ENCODE results near the gene TNN.

The TNN gene

GRCh38 chr1:175178056-175178455 lies 110.4 kb downstream of the TNN start:
- no peaks in the 10 kb centered on the region for H3K27me3 Mint-ChIP-seq
- peak overlapping the region; percentile 18 for H3K27ac Mint-ChIP-seq (ENCODE audit: low read depth)
- H3K4me1 Mint-ChIP-seq = peaks cover 77% of the 10 kb centered on the region
- no peak for ATAC-seq (replicated peaks; ENCODE audit: extremely low read depth, poor library complexity, severe bottlenecking)
- H3K36me3 Mint-ChIP-seq (ENCODE audit: insufficient read depth) = peaks cover 14% of the 10 kb centered on the region
- no peak for DNase-seq (ENCODE audit: low spot score in 2 of 2)
- no peak overlapping the region for H3K4me3 Mint-ChIP-seq
- no peaks in the 10 kb centered on the region for H3K9me3 Mint-ChIP-seq

DNA sequence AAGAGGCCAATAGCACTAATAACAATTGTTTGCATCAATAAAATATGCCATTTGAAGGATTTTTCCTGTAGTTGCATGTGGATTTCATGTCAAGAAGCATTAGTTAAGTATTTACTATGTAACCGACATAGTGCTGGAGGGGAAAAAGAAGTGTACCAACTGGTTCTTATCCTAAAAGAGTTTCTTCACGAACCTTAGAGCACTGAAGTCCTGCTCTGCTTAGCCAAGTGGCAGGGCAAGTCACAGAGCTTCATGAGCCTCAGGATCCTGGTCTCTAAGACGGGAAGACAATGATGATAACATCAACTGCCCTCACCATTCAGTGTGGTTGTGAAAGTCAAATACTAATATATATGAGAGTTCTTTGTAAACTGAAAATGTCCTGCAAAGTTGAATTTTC lies 110.8 kb downstream of the TNN start:
- no peak for DNase-seq (ENCODE audit: low spot score in 2 of 2)
- no peaks in the 10 kb centered on the region for H3K9me3 Mint-ChIP-seq
- peaks cover 77% of the 10 kb centered on the region for H3K4me1 Mint-ChIP-seq
- no peaks in the 10 kb centered on the region for H3K27me3 Mint-ChIP-seq
- peak overlapping the region; percentile 18 for H3K27ac Mint-ChIP-seq (ENCODE audit: low read depth)
- no peak for ATAC-seq (replicated peaks; ENCODE audit: extremely low read depth, poor library complexity, severe bottlenecking)
- H3K4me3 Mint-ChIP-seq = no peak overlapping the region
- peaks cover 15% of the 10 kb centered on the region for H3K36me3 Mint-ChIP-seq (ENCODE audit: insufficient read depth)

GRCh38 chr1:175179837-175180590 lies 112.4 kb downstream of the TNN start:
- peak overlapping the region; percentile 14 for H3K27ac Mint-ChIP-seq (ENCODE audit: low read depth)
- DNase-seq (ENCODE audit: low spot score in 2 of 2) (no peak), ATAC-seq (replicated peaks; ENCODE audit: extremely low read depth, poor library complexity, severe bottlenecking) (no peak)
- H3K27me3 Mint-ChIP-seq = no peaks in the 10 kb centered on the region
- peaks cover 76% of the 10 kb centered on the region for H3K4me1 Mint-ChIP-seq
- peaks cover 17% of the 10 kb centered on the region for H3K36me3 Mint-ChIP-seq (ENCODE audit: insufficient read depth)
- no peak overlapping the region for H3K4me3 Mint-ChIP-seq
- H3K9me3 Mint-ChIP-seq = no peaks in the 10 kb centered on the region

- no peak overlapping the region for H3K4me3 Mint-ChIP-seq
- H3K9me3 Mint-ChIP-seq = no peaks in the 10 kb centered on the region
- peaks cover 92% of the 10 kb centered on the region for H3K4me1 Mint-ChIP-seq
- peak overlapping the region; percentile 76 for H3K27ac Mint-ChIP-seq (ENCODE audit: low read depth)
- DNase-seq (ENCODE audit: low spot score in 2 of 2) (no peak), ATAC-seq (replicated peaks; ENCODE audit: extremely low read depth, poor library complexity, severe bottlenecking) (no peak)
- H3K36me3 Mint-ChIP-seq (ENCODE audit: insufficient read depth) = peaks cover 17% of the 10 kb centered on the region
- H3K27me3 Mint-ChIP-seq = no peaks in the 10 kb centered on the region
Observed at GRCh38 chr1:175182201-175182746, 114.6 kb downstream of the TNN start.

GRCh38 chr1:175183586-175183985 lies 116.0 kb downstream of the TNN start:
- Mint-ChIP-seq H3K4me3 (peak overlapping the region; percentile 32), H3K9me3 (no peaks in the 10 kb centered on the region)
- ATAC-seq (replicated peaks; ENCODE audit: extremely low read depth, poor library complexity, severe bottlenecking) = no peak

GRCh38 chr1:175185903-175186302 lies 118.3 kb downstream of the TNN start:
- peak overlapping the region; percentile 66 for H3K27ac Mint-ChIP-seq (ENCODE audit: low read depth)
- DNase-seq (ENCODE audit: low spot score in 2 of 2) (no peak), ATAC-seq (replicated peaks; ENCODE audit: extremely low read depth, poor library complexity, severe bottlenecking) (no peak)
- no peaks in the 10 kb centered on the region for H3K9me3 Mint-ChIP-seq
- peaks cover 22% of the 10 kb centered on the region for H3K36me3 Mint-ChIP-seq (ENCODE audit: insufficient read depth)
- H3K4me1 Mint-ChIP-seq = peaks cover 98% of the 10 kb centered on the region
- peak overlapping the region; percentile 23 for H3K4me3 Mint-ChIP-seq
- H3K27me3 Mint-ChIP-seq = no peaks in the 10 kb centered on the region

More at GRCh38 chr1:175183586-175183985, 116.0 kb downstream of the TNN start:
- H3K27me3 Mint-ChIP-seq = no peaks in the 10 kb centered on the region
- peaks cover 92% of the 10 kb centered on the region for H3K4me1 Mint-ChIP-seq
- H3K27ac Mint-ChIP-seq (ENCODE audit: low read depth) = no peak overlapping the region
- DNase-seq (ENCODE audit: low spot score in 2 of 2) = no peak
- peaks cover 19% of the 10 kb centered on the region for H3K36me3 Mint-ChIP-seq (ENCODE audit: insufficient read depth)

- Mint-ChIP-seq H3K4me3 (peak overlapping the region; percentile 51), H3K27ac (ENCODE audit: low read depth) (peak overlapping the region; percentile 70), H3K4me1 (peaks cover 98% of the 10 kb centered on the region), H3K36me3 (ENCODE audit: insufficient read depth) (peaks cover 19% of the 10 kb centered on the region), H3K27me3 (no peaks in the 10 kb centered on the region), H3K9me3 (no peaks in the 10 kb centered on the region)
- DNase-seq (ENCODE audit: low spot score in 2 of 2) = no peak
- no peak for ATAC-seq (replicated peaks; ENCODE audit: extremely low read depth, poor library complexity, severe bottlenecking)
Observed at GRCh38 chr1:175186433-175187160, 119.0 kb downstream of the TNN start.

DNA sequence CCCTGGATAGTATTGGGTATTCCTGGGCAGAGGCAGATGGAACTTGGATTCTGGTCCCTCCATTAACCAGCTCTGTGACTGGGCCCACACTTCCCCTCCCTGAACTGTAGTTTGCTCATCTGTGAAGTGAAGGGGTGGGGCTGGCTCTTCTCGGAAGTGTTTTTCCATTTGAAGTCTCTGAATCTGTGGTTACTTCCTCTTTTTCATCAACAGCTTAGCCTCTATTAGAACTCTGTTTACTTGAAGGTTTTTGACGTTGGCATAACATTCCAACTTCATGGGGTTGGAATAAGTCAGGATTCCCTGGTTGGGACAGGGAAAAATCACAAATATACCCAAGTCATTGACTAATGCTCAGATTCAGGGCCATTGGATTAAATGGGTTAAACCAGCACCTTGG lies 121.3 kb downstream of the TNN start:
- Mint-ChIP-seq H3K27me3 (no peaks in the 10 kb centered on the region), H3K27ac (ENCODE audit: low read depth) (peak overlapping the region; percentile 71), H3K4me1 (peaks cover 85% of the 10 kb centered on the region), H3K4me3 (peak overlapping the region; percentile 95), H3K9me3 (no peaks in the 10 kb centered on the region), H3K36me3 (ENCODE audit: insufficient read depth) (peaks cover 12% of the 10 kb centered on the region)
- DNase-seq (ENCODE audit: low spot score in 2 of 2) (no peak), ATAC-seq (replicated peaks; ENCODE audit: extremely low read depth, poor library complexity, severe bottlenecking) (peak; percentile 56)

DNA sequence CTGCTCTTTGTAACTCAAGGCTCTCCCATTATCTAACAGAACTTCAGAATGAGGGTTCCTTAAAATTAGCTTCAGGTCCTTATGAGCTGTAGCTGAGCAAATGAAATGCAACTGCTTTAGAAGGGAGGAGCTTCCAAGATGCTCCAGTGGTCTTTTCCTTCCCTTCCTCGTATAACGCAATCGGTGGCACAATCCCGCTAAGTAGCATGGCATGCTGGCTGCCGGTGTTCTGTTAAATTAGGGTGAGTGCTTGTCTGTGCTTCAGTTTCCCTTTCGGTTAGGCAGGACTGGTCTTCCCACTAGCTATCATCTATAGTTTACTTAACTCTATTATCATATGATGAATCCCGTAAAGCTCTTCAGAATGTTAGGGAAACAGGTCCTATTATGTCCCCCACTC lies 124.0 kb downstream of the TNN start:
- Mint-ChIP-seq H3K9me3 (no peaks in the 10 kb centered on the region), H3K27ac (ENCODE audit: low read depth) (peak overlapping the region; percentile 71), H3K27me3 (no peaks in the 10 kb centered on the region), H3K36me3 (ENCODE audit: insufficient read depth) (peaks cover 6% of the 10 kb centered on the region), H3K4me1 (peaks cover 59% of the 10 kb centered on the region), H3K4me3 (peak overlapping the region; percentile 95)
- DNase-seq (ENCODE audit: low spot score in 2 of 2) (no peak), ATAC-seq (replicated peaks; ENCODE audit: extremely low read depth, poor library complexity, severe bottlenecking) (peak; percentile 63)

DNA sequence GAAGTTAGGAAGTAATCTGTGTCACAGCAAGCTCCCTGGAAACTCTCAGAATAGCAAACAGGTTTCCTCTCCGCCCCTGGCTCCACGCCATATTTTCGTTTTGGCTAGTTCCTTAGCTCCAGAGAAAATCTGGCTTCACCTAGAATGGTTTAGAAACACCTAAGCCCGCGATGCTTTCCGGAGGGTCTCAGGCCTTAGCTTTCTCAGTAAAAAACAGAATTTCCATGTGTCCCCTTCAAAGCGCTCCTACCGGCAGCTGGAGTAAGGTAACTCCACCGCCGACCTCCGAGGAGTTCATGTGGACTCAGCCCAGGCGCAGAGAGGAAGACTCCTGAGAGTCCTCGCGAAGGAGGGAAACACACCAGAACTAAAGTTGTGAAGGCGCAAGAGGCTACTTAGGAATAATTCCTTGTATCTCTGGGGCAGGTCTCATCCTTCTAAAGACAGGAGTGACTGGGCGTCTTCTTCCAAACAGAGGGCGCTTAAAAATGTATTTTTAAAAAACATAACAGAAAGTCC lies 124.5 kb downstream of the TNN start:
- Mint-ChIP-seq H3K9me3 (no peaks in the 10 kb centered on the region), H3K27ac (ENCODE audit: low read depth) (peak overlapping the region; percentile 71), H3K27me3 (no peaks in the 10 kb centered on the region), H3K36me3 (ENCODE audit: insufficient read depth) (peaks cover 6% of the 10 kb centered on the region), H3K4me3 (peak overlapping the region; percentile 95), H3K4me1 (peaks cover 55% of the 10 kb centered on the region)
- peak; percentile 30 for ATAC-seq (replicated peaks; ENCODE audit: extremely low read depth, poor library complexity, severe bottlenecking)
- no peak for DNase-seq (ENCODE audit: low spot score in 2 of 2)

GRCh38 chr1:175192630-175193526 lies 125.2 kb downstream of the TNN start, which contains the start of gene KIAA0040:
TSS of gene KIAA0040 (minus strand) at chr1:175192776. CDS start at chr1:175161013, 31,763 bp downstream.
- H3K4me1 Mint-ChIP-seq = peaks cover 52% of the 10 kb centered on the region
- DNase-seq (ENCODE audit: low spot score in 2 of 2) = peak in 1 of 2 donors; percentile 23
- H3K27ac Mint-ChIP-seq (ENCODE audit: low read depth) = peak within 1 kb of the TSS; percentile 71
- peaks cover 6% of the 10 kb centered on the region for H3K36me3 Mint-ChIP-seq (ENCODE audit: insufficient read depth)
- H3K9me3 Mint-ChIP-seq = no peaks in the 10 kb centered on the region
- no peaks in the 10 kb centered on the region for H3K27me3 Mint-ChIP-seq
- peak within 1 kb of the TSS; percentile 95 for H3K4me3 Mint-ChIP-seq
- ATAC-seq (replicated peaks; ENCODE audit: extremely low read depth, poor library complexity, severe bottlenecking) = peak; percentile 47

- H3K4me1 Mint-ChIP-seq = peaks cover 46% of the 10 kb centered on the region
- H3K9me3 Mint-ChIP-seq = no peaks in the 10 kb centered on the region
- DNase-seq (ENCODE audit: low spot score in 2 of 2) (no peak), ATAC-seq (replicated peaks; ENCODE audit: extremely low read depth, poor library complexity, severe bottlenecking) (no peak)
- H3K27ac Mint-ChIP-seq (ENCODE audit: low read depth) = peak overlapping the region; percentile 71
- no peaks in the 10 kb centered on the region for H3K27me3 Mint-ChIP-seq
- H3K36me3 Mint-ChIP-seq (ENCODE audit: insufficient read depth) = peaks cover 4% of the 10 kb centered on the region
- peak overlapping the region; percentile 95 for H3K4me3 Mint-ChIP-seq
Observed at GRCh38 chr1:175193527-175193910, 125.9 kb downstream of the TNN start.
